ENCODE results near the gene MRPL16.
"Not testable (repeated sequence)": the region's sequence is repeated elsewhere in the genome, so short reads cannot be mapped to it uniquely, and the experiment has no call there.

Gene MRPL16

GRCh38 chr11:59854871-59855270, 44.3 kb upstream of the MRPL16 start:
- Histone ChIP-seq H3K27me3 (ENCODE audit: low read length) (no peaks in the 10 kb centered on the region), H3K4me2 (ENCODE audit: low read depth, low read length, poor library complexity, severe bottlenecking) (no peak overlapping the region), H3K27ac (ENCODE audit: low read depth, low read length) (no peak overlapping the region), H3K9me2 (replicated peaks; ENCODE audit: insufficient read depth, low read length) (no peaks in the 10 kb centered on the region), H2AFZ (ENCODE audit: low read depth, low read length, severe bottlenecking) (no peak overlapping the region), H3K9me3 (ENCODE audit: insufficient read depth, low read length) (no peaks in the 10 kb centered on the region), H3K36me3 (ENCODE audit: low read length) (no peaks in the 10 kb centered on the region), H3F3A (ENCODE audit: insufficient read depth) (no peaks in the 10 kb centered on the region), H3K9ac (ENCODE audit: low read length) (no peak overlapping the region), H3K4me3 (ENCODE audit: insufficient read depth, low read length, poor library complexity, severe bottlenecking) (no peak overlapping the region), H4K20me1 (ENCODE audit: low read depth, low read length) (no peaks in the 10 kb centered on the region), H3K79me2 (ENCODE audit: insufficient read depth, low read length) (no peaks in the 10 kb centered on the region)
- TF ChIP-seq, protein P1, sequence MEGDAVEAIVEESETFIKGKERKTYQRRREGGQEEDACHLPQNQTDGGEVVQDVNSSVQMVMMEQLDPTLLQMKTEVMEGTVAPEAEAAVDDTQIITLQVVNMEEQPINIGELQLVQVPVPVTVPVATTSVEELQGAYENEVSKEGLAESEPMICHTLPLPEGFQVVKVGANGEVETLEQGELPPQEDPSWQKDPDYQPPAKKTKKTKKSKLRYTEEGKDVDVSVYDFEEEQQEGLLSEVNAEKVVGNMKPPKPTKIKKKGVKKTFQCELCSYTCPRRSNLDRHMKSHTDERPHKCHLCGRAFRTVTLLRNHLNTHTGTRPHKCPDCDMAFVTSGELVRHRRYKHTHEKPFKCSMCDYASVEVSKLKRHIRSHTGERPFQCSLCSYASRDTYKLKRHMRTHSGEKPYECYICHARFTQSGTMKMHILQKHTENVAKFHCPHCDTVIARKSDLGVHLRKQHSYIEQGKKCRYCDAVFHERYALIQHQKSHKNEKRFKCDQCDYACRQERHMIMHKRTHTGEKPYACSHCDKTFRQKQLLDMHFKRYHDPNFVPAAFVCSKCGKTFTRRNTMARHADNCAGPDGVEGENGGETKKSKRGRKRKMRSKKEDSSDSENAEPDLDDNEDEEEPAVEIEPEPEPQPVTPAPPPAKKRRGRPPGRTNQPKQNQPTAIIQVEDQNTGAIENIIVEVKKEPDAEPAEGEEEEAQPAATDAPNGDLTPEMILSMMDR (IDR thresholded peaks at IDR 0.05; ENCODE audit: insufficient read depth, low read length, poor library complexity, severe bottlenecking): no peak
- TF ChIP-seq EZH2phosphoT487 (conservative IDR thresholded peaks at IDR 0.05; ENCODE audit: low read length): no peak

DNA sequence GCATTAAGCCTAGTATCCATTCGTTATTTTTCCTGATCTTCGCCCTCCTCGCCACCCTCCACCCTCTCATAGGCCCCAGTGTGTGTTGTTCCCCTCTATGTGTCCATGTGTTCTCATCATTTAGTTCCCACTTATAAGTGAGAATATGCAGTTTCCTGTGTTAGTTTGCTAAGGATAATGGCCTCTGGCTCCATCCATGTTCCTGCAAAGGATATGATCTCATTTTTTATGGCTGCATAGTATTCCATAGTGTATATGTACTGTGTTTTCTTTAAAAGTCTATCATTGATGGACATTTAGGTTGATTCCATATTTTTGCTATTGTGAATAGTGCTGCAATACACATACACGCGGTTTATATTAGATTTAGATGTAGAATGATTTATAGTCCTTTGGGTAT, 40.8 kb upstream of the MRPL16 start:
- H3K36me3 ChIP-seq (ENCODE audit: low read length); H3K79me2 ChIP-seq (ENCODE audit: insufficient read depth, low read length); H3K9me3 ChIP-seq (ENCODE audit: insufficient read depth, low read length); H3K9me2 ChIP-seq (replicated peaks; ENCODE audit: insufficient read depth, low read length); H3K4me3 ChIP-seq (ENCODE audit: insufficient read depth, low read length, poor library complexity, severe bottlenecking); H3K9ac ChIP-seq (ENCODE audit: low read length); H2AFZ ChIP-seq (ENCODE audit: low read depth, low read length, severe bottlenecking); H3K27ac ChIP-seq (ENCODE audit: low read depth, low read length); H4K20me1 ChIP-seq (ENCODE audit: low read depth, low read length); H3F3A ChIP-seq (ENCODE audit: insufficient read depth); H3K27me3 ChIP-seq (ENCODE audit: low read length); H3K4me2 ChIP-seq (ENCODE audit: low read depth, low read length, poor library complexity, severe bottlenecking): not testable (repeated sequence)

GRCh38 chr11:59849551-59849950, 39.0 kb upstream of the MRPL16 start:
- H3K4me3 ChIP-seq (ENCODE audit: insufficient read depth, low read length, poor library complexity, severe bottlenecking); H3K4me2 ChIP-seq (ENCODE audit: low read depth, low read length, poor library complexity, severe bottlenecking); H3K9ac ChIP-seq (ENCODE audit: low read length); H2AFZ ChIP-seq (ENCODE audit: low read depth, low read length, severe bottlenecking); H3K79me2 ChIP-seq (ENCODE audit: insufficient read depth, low read length); H3K27ac ChIP-seq (ENCODE audit: low read depth, low read length); H3F3A ChIP-seq (ENCODE audit: insufficient read depth); H4K20me1 ChIP-seq (ENCODE audit: low read depth, low read length); H3K27me3 ChIP-seq (ENCODE audit: low read length); H3K36me3 ChIP-seq (ENCODE audit: low read length); H3K9me2 ChIP-seq (replicated peaks; ENCODE audit: insufficient read depth, low read length); H3K9me3 ChIP-seq (ENCODE audit: insufficient read depth, low read length): not testable (repeated sequence)

DNA sequence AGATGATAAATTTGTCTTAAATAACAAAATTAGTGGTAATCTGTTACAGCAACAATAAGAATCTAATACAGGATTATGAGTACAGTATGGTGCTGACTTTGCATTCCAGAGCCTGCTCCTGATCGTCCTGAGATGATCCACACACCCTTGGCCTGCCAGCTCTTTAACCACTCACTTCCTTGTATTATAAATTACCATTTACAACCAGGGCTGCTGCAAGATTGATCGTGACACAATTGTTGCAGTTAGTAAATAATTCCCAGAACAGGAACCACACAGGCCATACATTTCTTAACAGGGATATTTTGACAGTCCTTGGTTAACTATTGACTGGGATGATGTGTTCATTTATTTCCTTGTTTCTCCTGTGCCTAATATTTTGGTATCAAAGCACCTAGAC, 38.6 kb upstream of the MRPL16 start:
- Histone ChIP-seq H3F3A (ENCODE audit: insufficient read depth) (no peaks in the 10 kb centered on the region), H3K9me2 (replicated peaks; ENCODE audit: insufficient read depth, low read length) (no peaks in the 10 kb centered on the region), H3K27me3 (ENCODE audit: low read length) (no peaks in the 10 kb centered on the region), H3K9ac (ENCODE audit: low read length) (no peak overlapping the region), H2AFZ (ENCODE audit: low read depth, low read length, severe bottlenecking) (no peak overlapping the region), H3K27ac (ENCODE audit: low read depth, low read length) (no peak overlapping the region), H3K79me2 (ENCODE audit: insufficient read depth, low read length) (no peaks in the 10 kb centered on the region), H3K9me3 (ENCODE audit: insufficient read depth, low read length) (no peaks in the 10 kb centered on the region), H4K20me1 (ENCODE audit: low read depth, low read length) (no peaks in the 10 kb centered on the region), H3K4me3 (ENCODE audit: insufficient read depth, low read length, poor library complexity, severe bottlenecking) (no peak overlapping the region), H3K4me2 (ENCODE audit: low read depth, low read length, poor library complexity, severe bottlenecking) (no peak overlapping the region), H3K36me3 (ENCODE audit: low read length) (no peaks in the 10 kb centered on the region)
- TF ChIP-seq, protein P1 (IDR thresholded peaks at IDR 0.05; ENCODE audit: insufficient read depth, low read length, poor library complexity, severe bottlenecking): no peak
- no peak for TF ChIP-seq EZH2phosphoT487 (conservative IDR thresholded peaks at IDR 0.05; ENCODE audit: low read length)

- H3K27me3 ChIP-seq (ENCODE audit: low read length); H3K9ac ChIP-seq (ENCODE audit: low read length); H3K4me3 ChIP-seq (ENCODE audit: insufficient read depth, low read length, poor library complexity, severe bottlenecking); H3K9me2 ChIP-seq (replicated peaks; ENCODE audit: insufficient read depth, low read length); H3F3A ChIP-seq (ENCODE audit: insufficient read depth); H3K27ac ChIP-seq (ENCODE audit: low read depth, low read length); H4K20me1 ChIP-seq (ENCODE audit: low read depth, low read length); H3K9me3 ChIP-seq (ENCODE audit: insufficient read depth, low read length); H3K4me2 ChIP-seq (ENCODE audit: low read depth, low read length, poor library complexity, severe bottlenecking); H3K79me2 ChIP-seq (ENCODE audit: insufficient read depth, low read length); H2AFZ ChIP-seq (ENCODE audit: low read depth, low read length, severe bottlenecking); H3K36me3 ChIP-seq (ENCODE audit: low read length): not testable (repeated sequence)
Observed at GRCh38 chr11:59848439-59848838, 37.9 kb upstream of the MRPL16 start.
